ENCODE data around the gene ITPR1.
A peak's percentile ranks its signal among the peaks of the same experiment; 100 is the strongest.

The ITPR1 gene

DNA sequence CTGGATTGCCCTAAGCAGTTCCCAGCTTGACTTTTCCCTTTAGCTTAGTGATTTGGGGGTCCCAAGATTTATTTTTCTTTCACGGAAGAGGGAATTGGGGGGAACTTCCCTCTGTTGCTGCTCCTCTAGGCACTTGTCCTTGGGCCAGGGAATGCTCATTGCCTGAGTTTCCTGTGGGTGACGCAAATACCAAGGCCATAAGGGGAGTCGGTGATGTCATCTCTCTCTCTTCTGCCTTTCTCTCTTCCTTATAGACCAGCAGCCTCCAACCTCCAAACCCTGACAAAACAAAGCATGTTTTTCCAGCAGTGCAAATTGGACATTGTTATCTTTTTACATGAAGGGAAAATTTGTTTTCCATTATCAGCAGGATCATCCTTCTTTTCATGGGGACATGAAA, 120.2 kb downstream of the ITPR1 start:
- H3K4me3 ChIP-seq (ENCODE audit: low read depth, low read length) = no peak overlapping the region
- no peak for DNase-seq (ENCODE audit: low read depth)

DNA sequence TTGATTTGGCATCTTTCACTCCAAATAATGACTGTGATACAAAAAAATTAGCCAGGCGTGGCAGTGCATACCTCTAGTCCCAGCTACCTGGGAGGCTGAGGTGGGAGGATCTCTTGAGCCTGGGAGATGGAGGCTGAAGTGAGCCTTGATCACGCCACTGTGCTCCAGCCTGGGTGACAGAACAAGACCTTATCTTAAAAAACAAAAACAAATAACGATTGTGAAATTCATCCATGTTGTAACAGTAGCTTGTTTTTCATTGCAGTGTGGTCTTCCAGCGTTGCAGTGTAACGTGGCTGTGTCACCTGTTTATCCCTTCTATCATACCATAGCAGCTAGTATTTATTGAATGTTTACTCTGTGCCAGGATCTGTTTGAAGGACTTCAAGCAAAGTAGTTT, 120.9 kb downstream of the ITPR1 start:
- no peak overlapping the region for H3K4me3 ChIP-seq (ENCODE audit: low read depth, low read length)
- DNase-seq (ENCODE audit: low read depth) = no peak

DNA sequence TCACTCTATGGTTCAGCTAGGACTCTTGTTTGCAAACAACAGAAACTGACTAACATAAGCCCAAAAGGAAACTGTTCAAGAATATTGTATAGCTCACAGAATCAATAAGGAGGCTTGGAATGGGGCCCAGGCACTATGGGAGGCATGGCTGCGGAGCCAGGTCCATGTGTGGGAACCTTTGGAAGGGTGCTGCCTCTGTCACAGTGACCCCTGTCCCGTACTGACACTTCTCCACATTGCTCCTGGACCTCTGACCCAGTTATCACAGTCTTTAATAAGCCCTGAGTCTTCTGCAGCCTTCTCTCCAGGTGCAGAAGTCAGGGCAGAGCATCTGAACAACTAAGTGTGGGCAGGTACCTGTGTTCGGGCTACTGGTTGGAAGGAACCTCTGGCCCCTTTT, 121.8 kb downstream of the ITPR1 start:
- no peak for DNase-seq (ENCODE audit: low read depth)
- H3K4me3 ChIP-seq (ENCODE audit: low read depth, low read length) = no peak overlapping the region

DNA sequence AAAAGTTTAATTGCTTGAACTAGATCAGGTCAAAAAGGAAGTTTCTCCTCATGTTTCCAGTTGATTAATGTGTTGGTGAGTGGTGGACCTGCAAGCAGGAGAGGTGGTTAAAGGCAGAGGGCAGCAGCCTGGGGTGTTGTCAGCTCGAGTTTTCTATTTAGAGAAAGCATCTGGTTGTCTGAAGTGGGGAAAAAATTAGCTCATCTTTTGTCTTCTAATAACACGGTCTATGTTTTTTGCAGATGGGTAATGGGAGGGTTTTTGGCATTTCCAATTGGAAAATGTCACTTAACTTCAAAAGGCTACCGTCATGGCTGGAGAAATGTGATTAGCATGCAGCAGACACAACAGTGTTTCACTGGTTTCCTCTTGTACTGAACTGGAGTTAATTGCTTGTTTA, 122.6 kb downstream of the ITPR1 start:
- H3K4me3 ChIP-seq (ENCODE audit: low read depth, low read length) = no peak overlapping the region
- DNase-seq (ENCODE audit: low read depth) = no peak

DNA sequence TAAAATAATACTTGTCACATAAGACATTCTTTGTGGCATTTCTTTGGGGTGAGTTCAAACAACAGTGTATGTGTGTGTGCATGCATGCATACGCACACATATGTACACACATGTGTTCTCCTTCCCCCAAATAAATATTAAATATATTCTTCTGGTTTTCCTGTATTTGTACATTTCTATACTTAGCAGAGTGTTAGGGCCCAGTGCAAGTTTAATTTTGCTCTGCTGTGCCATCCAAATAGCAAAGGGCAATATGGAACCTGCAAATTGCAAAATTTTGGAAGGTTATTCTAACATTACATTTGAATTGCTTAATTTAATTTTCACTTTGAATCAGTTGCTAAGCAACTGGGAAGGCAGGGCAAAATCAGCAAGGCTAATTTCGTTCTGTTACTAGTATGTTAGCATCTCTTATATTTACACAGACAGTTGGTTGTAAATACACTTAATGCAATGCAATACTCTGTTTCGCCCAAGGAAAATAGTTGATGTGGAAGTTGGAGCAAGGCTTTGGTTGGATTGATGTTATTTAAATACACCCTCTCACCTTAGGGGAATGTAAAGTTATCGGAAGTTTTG, 130.4 kb downstream of the ITPR1 start:
- DNase-seq (ENCODE audit: low read depth) = no peak
- H3K4me3 ChIP-seq (ENCODE audit: low read depth, low read length) = no peak overlapping the region

DNA sequence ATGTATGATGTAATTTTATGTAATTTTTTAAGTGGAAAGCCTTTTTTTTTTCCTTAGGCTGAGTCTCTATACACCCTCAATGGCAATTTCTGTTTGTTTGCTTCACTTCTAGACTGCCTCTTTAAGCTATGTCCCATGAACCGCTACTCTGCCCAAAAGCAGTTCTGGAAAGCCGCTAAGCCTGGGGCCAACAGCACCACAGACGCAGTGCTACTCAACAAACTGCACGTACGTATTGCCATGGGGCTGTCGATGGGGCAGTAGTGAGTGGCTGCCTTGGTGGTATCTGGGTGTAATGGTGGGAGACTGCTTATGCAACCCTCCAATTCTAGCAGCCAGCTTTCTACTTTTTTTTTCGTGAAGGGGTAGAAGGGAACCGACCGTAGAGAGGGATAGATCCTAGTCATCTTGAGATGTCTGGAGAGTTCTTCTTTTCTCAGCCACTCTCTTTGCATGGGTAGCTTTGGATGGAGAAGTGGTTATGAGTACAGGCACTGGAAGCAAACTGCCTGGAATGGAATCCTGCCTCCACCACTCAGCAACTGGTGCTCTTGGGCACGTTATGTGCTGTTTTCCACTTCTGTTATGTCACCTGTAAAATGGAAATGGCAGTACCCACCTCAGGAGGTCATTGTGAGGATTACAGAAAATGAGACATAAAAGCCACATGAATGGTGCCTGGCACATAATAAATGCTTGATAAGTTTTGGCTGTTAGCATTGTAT, 134.7 kb downstream of the ITPR1 start:
- no peak overlapping the region for H3K4me3 ChIP-seq (ENCODE audit: low read depth, low read length)
- no peak for DNase-seq (ENCODE audit: low read depth)

DNA sequence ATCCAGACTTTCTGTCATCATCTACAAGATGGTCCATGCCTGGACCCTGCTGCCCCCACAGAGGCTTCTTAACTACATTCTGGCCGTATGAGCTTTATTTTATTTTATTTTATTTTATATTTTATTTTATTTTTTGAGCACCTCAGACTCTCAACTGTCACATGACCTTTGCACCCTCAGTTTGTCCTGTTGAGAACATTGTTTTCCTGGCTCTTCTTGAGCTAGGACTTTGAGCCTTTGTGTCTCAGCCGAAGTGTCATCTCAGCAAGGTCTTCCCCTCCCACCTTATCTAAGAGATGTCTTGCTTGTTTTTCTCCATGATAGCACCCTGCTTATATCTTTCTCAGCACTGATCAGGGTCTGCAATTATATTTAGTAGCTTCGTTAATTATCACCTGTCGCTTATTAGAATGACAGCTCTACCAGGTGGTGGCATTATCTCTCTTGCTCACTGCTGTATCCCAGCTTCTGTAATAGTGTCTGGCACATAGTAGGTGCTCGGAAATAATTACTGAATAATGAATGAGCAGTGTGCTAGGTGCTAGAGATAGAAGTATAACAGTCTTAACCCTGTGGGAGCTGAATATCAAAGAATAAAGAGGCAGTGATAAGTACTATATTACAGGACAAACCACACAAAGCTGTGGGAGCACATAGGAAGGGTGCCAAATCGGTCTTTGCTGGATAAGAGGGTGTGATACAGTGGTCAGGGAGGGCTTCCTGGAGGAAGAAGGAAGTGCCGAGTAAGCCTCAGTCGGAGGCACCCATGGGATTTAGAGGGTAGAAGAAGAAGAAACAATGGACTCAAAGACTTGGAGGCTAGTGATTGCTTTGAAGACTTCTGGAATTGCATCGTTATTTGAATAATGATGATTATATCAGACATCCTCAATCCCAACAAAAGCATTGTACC, 136.2 kb downstream of the ITPR1 start:
- H3K4me3 ChIP-seq (ENCODE audit: low read depth, low read length) = no peak overlapping the region
- no peak for DNase-seq (ENCODE audit: low read depth)

DNA sequence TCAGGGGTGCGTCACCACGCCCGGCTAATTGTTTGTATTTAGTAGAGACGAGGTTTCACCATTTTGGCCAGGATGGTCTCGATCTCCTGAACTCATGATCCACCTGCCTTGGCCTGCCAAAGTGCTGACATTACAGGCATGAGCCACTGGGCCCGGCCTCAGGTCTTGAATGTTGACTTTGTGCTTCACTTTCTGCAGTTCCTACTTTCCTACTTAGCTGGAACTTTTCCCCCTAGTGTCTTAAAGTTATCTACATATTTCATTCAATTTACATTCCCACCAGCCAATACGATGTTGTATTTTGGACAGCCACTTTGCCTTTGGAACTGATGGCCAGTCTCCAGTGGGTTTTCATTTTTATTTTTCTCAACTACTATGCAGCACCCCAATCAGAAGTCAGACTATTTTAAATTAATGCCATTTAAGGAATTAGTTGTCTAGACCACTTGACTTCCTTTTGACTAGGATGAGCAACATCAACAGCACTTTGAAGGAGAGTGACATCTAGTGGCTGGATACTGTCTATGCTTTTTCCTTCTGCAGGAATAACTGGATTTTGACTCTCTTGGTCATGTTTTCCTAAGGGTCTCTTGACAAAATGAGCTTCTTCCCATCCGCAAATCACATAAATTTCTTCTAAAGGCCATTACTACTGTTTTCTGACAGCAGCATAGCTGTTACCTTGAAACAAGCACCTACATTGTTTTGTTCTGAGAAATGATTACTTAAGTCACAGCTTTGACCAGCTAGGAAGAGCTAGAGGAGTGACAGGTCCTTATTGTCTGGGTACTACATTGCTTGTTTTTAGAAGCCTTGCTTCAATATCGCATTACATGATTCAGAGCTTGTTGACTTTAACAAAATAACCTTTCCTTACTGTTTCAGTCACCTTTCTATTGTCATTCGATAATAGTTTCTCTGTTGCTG, 140.2 kb downstream of the ITPR1 start:
- H3K4me3 ChIP-seq (ENCODE audit: low read depth, low read length) = no peak overlapping the region
- DNase-seq (ENCODE audit: low read depth) = peak; percentile 34

DNA sequence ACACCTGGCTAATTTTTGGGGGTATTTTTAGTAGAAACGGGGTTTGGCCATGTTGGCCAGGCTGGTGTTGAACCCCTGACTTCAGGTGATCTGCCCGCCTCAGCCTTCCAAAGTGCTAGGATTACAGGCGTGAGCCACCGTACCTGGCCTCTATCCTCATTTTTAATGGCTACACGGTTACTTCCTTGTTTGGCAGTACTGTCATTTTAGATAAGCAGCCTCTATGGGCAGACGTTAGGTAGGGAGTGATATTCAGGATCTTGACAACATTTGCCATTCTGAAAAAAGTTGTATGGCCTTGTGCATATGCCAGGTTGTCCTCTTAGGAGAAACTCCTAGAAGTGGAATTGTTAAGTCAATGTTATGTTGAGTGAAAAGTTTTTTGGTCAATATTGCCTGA, 141.7 kb downstream of the ITPR1 start:
- no peak for DNase-seq (ENCODE audit: low read depth)
- no peak overlapping the region for H3K4me3 ChIP-seq (ENCODE audit: low read depth, low read length)

DNA sequence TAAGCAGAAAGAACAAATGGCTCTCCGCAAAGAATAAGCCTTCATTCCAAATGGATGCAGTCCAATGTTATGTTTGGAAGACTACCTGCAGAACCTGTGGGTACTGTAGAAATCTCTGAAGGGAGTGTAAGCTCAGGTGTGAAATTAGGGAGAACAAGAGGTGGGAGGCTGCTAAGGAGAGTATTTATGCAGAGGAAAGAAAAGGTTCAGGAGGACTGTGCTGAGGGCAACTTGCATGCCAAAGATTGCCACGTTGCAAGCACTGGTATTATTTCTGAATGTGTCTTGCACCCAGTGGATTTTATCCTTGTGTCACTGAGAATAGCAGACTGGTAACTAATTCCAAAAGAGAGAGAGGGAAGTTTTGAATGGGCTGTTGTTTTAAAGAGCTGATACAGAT, 144.1 kb downstream of the ITPR1 start:
- H3K4me3 ChIP-seq (ENCODE audit: low read depth, low read length) = no peak overlapping the region
- DNase-seq (ENCODE audit: low read depth) = no peak

DNA sequence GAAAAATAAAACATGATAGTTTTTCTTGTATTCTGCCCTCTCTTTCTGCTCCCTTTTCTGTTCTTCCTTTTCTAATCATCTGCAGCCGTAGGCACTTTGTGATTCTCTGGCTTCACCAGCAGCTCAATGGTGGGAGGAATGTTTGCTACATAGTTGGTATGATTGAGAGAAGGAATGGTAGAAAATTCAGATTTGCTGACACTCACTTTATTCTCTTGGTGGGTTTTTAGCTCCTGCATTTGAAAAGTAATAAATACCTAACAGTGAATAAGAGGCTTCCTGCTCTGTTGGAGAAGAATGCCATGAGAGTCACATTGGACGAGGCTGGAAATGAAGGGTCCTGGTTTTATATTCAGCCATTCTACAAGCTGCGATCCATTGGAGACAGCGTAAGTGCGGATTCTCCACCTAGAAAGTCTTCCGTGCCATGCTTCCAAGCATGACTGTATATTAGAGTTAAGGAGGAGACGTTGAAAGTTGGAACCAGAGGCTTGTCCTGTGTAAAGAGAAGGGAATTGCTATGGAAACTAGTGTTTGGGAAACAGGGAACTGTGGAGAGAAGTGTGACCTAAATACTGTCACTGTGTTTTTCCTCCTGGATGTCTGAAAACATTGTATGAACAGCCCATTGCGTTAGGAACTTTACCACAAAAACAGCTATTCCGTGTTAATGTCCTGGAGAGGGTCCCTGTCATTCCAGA, 148.9 kb downstream of the ITPR1 start:
- no peak for DNase-seq (ENCODE audit: low read depth)
- no peak overlapping the region for H3K4me3 ChIP-seq (ENCODE audit: low read depth, low read length)

DNA sequence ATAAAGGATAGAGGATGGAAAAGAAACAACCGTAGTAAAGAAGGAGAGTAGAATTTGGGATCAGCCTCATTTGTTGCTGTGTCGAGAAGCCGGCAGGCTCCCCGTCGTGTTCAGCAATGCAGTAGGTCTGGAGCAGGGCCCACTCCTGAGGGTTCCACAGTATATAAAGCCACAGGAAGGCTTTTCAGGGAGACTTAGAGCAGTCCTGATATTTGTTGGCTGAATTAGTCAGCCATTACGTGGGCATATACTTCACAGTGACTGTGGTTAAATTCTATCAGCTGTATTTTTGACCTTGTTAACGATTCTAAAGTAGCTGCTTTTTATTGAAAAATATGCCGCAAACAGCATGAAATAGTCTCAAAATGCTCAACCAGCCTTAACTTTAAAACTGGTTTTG, 149.5 kb downstream of the ITPR1 start:
- no peak overlapping the region for H3K4me3 ChIP-seq (ENCODE audit: low read depth, low read length)
- no peak for DNase-seq (ENCODE audit: low read depth)

DNA sequence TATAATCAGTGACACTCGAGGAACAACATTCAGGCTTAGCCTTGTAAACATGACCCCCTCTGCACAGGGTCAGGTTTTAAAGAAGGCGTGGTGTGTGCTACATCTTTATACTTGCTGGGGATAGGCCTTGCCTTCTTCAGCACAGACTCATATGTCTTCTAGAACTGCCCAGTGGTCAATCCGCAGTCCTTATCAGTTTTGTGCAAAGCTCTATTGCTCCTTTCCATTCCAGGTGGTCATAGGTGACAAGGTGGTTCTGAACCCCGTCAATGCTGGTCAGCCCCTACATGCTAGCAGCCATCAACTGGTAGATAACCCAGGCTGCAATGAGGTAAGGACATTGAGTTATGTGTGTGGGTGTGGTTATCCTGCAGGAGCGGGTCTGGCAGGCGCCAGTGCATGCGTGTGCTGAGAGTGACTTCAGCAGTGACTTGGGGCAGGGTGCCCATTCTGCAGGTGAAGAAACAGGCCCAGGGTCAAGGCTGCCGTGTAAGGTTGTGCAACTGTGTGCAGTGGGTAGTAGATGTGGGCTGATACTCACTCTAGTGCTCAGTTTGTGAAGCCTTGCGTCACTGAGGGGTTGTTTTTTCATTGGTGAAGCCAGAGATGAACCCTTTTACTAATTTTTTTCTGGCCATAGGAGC, 150.9 kb downstream of the ITPR1 start:
- no peak overlapping the region for H3K4me3 ChIP-seq (ENCODE audit: low read depth, low read length)

DNA sequence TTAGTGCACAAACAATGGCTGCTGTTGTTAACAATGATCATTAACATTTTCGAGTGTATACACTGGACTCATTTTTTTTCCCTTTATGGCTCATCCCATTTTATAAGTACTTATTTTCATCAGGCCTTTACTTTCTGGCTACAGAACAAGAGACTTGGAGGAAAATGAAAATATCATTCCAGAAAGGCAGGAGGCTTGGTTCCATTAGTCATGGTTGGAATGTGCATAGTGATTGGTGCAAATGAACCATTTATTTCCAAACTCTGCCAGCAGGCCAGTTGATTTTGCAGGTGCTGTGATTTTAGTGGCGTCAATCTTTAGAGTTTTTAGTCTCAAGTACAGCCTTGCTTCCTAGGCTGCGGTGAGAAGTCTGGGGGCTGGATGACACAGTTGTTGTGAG, 151.8 kb downstream of the ITPR1 start:
- DNase-seq (ENCODE audit: low read depth) = no peak
- H3K4me3 ChIP-seq (ENCODE audit: low read depth, low read length) = no peak overlapping the region

More for the DNA sequence above, 150.9 kb downstream of the ITPR1 start:
- no peak for DNase-seq (ENCODE audit: low read depth)

DNA sequence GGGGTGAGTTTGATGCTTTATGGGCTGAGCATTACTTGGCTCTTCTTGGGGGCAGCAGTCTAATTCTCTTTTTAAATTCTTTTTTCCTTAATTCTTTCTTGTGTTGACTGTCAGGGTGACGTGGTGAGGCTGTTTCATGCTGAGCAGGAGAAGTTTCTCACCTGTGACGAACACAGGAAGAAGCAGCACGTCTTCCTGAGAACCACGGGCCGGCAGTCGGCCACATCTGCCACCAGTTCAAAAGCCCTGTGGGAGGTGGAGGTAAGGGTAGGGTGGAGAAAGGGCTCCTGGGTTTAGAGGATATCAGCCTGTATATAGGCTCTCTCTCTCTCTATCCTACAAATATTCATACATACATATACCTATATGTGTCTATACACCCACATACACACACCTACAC, 152.3 kb downstream of the ITPR1 start:
- H3K4me3 ChIP-seq (ENCODE audit: low read depth, low read length) = no peak overlapping the region
- DNase-seq (ENCODE audit: low read depth) = no peak

DNA sequence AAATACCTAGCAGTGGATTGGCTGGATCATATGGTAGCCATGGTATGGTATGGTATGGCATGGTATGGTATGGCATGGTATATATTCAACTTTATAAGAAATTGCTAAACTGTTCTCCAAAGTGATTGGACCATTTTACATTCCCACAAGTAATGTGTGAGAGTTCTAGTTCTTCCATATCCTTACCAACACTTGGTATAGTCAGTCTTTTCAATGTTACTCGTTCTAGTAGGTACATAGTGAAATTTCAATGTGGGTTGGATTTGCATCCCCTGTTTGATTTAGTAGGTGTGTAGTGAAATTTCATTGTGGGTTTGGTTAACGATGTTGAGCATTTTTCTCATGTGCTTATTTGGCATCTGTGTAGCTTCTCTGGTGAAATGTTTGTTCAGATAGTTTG, 154.3 kb downstream of the ITPR1 start:
- H3K4me3 ChIP-seq (ENCODE audit: low read depth, low read length) = no peak overlapping the region
- no peak for DNase-seq (ENCODE audit: low read depth)

DNA sequence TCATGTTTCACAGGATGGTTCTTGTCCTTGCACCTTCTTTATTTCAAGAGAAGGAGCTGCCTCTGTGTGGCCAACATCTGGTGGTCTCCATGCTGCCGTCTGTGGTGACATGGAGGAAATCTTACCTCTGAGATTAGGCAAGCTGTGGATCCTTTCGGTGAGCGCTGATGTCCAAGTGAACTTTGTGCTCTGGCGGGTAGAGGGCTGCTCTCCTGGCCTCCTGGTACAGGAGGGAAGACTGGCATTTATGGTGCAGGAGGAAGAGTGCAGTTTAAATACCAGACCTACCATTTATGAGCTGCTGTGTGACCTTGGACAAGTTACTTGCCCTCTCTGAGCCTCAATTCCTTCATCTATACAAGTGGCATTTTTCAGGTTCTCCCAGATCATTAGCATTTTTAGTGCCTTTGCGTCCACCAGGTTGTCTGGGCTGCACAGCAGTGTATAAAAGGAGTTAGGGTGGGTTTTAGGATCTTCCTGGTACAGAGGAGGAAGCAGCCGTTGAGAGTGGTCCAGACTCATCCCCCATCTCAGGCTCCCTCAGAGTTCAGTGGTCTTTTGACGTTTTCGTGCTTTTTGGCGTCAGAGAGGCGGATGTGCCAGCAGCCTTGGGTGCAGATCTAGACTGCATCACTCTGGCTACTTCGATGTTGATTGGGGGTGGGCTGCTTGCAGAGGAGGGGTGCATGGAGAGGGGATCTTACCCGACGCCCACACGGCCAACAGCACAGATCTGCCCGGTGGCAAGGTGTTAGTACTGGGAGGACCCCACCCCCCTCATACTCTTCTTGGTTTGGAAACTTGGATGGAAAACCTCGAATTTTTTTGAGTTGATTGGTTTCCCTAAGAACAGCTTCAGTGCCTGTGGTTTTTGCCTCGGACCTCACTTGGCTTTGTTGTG, 162.2 kb downstream of the ITPR1 start:
- no peak for DNase-seq (ENCODE audit: low read depth)
- H3K4me3 ChIP-seq (ENCODE audit: low read depth, low read length) = no peak overlapping the region

DNA sequence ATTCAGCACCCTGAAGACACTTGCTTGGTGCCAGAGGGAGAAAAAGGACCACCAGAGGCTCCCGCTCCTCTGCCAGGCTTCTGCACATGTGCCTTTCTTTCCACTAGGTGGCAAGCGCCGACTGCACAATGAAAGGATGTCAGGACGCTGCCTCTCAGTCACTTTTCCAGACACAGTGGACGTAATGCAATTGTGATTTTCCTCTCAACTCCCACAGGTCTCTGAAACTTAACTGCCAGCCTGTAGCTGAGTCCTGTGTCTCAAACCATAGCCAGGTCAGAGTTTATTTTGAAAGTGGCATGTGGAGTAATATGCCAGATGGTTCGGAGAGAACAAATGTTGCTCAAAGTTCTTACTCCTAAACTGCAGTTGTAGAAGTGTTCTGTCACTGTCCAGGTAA, 162.9 kb downstream of the ITPR1 start:
- H3K4me3 ChIP-seq (ENCODE audit: low read depth, low read length) = no peak overlapping the region
- peak; percentile 41 for DNase-seq (ENCODE audit: low read depth)
